Transverse colon (tissue), 4 donors: ENCODE measurements around the gene ITPKB.

ENCODE experiments used
- CTCF ChIP-seq, 5 experiments: fragments of 200-600 bp in 3 of 5; fragments of 450-650 bp in 2 of 5; sonication (generic) in 3 of 5; IDR thresholded peaks; 1 replicate in 2 of 5; 2 replicates in 3 of 5; pipeline ENCODE4 v1.5.1; 2016 to 2017; ENCODE audit warnings: antibody characterized with exemption in 5 of 5, inconsistent platforms in 3 of 5, mild to moderate bottlenecking in 2 of 5, moderate library complexity in 1 of 5
- EP300 ChIP-seq: sonication (generic); formaldehyde crosslinking; IDR thresholded peaks from one replicate; pipeline ENCODE4 v1.6.1; 2017; ENCODE audit warnings: antibody characterized with exemption, low read depth
- POLR2A ChIP-seq: fragments of 450-650 bp; IDR thresholded peaks from one replicate; pipeline ENCODE4 v1.6.1; 2016; ENCODE audit warnings: antibody characterized with exemption, mild to moderate bottlenecking, moderate library complexity
- POLR2AphosphoS5 ChIP-seq, 3 donors: sonication (generic); formaldehyde crosslinking; IDR thresholded peaks; one replicate each; pipeline ENCODE4 v1.6.1; 2016; ENCODE audit warnings: antibody characterized with exemption in 3 of 3

- TF ChIP-seq POLR2AphosphoS5 (IDR thresholded peaks at IDR 0.05) (no peak), CTCF (IDR thresholded peaks at IDR 0.05) (no peak), POLR2A (no peak), EP300 (no peak)
These were observed 141.2 kb downstream of the ITPKB start for GRCh38 chr1:226597616-226598454.
